ENCODE results near the gene SLC30A9.

- TF ChIP-seq EZH2 (IDR thresholded peaks at IDR 0.05; ENCODE audit: low read length, unreplicated experiment) = no peak
- TF ChIP-seq CTCF (conservative IDR thresholded peaks at IDR 0.05; ENCODE audit: low read depth, low read length) = no peak
- TF ChIP-seq EZH2phosphoT487 (IDR thresholded peaks at IDR 0.05; ENCODE audit: borderline replicate concordance, low read length) = no peak
Observed at GRCh38 chr4:42018451-42018850, 28.1 kb downstream of the SLC30A9 start.

All from PC-3 (cell line).